Left lobe of liver (tissue), 2 donors: ENCODE results near the gene AP5B1. TPM values are rescaled to one million over a fixed set of nuclear protein-coding genes. Genes with fewer than 3 reads are reported as not detected.

Experiments used
- ATAC-seq: fragments of 200-7000 bp; cut with Tn5 transposase; one replicate; pipeline ENCODE4 v1.9.1; 2020; ENCODE audit warnings: mild to moderate bottlenecking, moderate library complexity
- DNase-seq: peaks from one replicate; pipeline ENCODE4 v3.0.0-alpha.2; 2020; ENCODE audit warnings: low spot score
- total RNA-seq: library from RNA; stranded (reverse); gene quantifications from one replicate; pipeline ENCODE4 v1.2.1, GENCODE V29; 2021
- donor health status: DM: no; HTN: no; CAD: no; lungs with moderate emphysema.
- donor health status: DM: no; HTN: yes; CAD: no.

AP5B1 gene
- total RNA-seq, 1 donor from 2014 or later = 13.4 TPM

DNA sequence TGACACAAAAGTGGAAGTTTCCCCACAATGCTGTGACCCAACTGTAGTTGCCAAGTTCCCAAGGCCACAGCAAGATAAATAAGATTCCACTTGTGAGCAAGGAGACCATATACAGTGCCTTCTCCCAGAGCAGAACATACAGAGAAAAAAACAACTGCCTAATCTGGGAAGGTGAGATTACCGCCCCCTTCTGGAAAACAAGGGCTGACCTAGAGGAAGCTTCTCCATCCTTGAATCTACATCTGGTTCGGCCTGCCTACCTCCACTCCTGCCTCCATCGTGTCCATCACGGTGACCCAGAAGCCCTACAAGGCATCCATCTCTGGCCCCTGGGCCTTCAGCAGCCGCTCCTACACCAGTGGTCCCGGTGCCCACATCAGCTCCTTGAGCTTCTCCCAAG, 54.1 kb downstream of the AP5B1 start:
- DNase-seq = no peak
- ATAC-seq = no peak

Other genes starting within 250 kb of the AP5B1 start
- gene LTBP3, start 222.6 kb downstream of the AP5B1 start, total RNA-seq = 42.3 TPM
- 17.0 TPM for gene ZNRD2, start 210.5 kb downstream of the AP5B1 start, total RNA-seq
- 19.0 TPM for gene FAM89B, start 208.4 kb downstream of the AP5B1 start, total RNA-seq
- 13.5 TPM for gene EHBP1L1, start 204.9 kb downstream of the AP5B1 start, total RNA-seq
- not detected for gene KCNK7, start 185.2 kb downstream of the AP5B1 start, total RNA-seq
- gene MAP3K11, start 166.8 kb downstream of the AP5B1 start, total RNA-seq = 85.4 TPM
- 16.8 TPM for gene PCNX3, start 165.2 kb downstream of the AP5B1 start, total RNA-seq
- 29.5 TPM for gene SIPA1, start 142.9 kb downstream of the AP5B1 start, total RNA-seq
- 34.3 TPM for gene RELA, start 118.1 kb downstream of the AP5B1 start, total RNA-seq
- 19.4 TPM for gene KAT5, start 68.7 kb downstream of the AP5B1 start, total RNA-seq
- 24.2 TPM for gene RNASEH2C, start 60.2 kb downstream of the AP5B1 start, total RNA-seq
- gene OVOL1, start 6.1 kb upstream of the AP5B1 start, total RNA-seq = 0.23 TPM
- gene SNX32, start 53.0 kb upstream of the AP5B1 start, total RNA-seq = not detected
- 240 TPM for gene CFL1, start 77.2 kb upstream of the AP5B1 start, total RNA-seq
- gene MUS81, start 79.5 kb upstream of the AP5B1 start, total RNA-seq = 14.3 TPM
- gene EFEMP2, start 91.8 kb upstream of the AP5B1 start, total RNA-seq = 6.0 TPM
- gene CTSW, start 98.9 kb upstream of the AP5B1 start, total RNA-seq = 0.63 TPM
- gene FIBP, start 107.5 kb upstream of the AP5B1 start, total RNA-seq = 20.3 TPM
- 7.9 TPM for gene CCDC85B, start 109.7 kb upstream of the AP5B1 start, total RNA-seq
- gene FOSL1, start 119.4 kb upstream of the AP5B1 start, total RNA-seq = 0.53 TPM
- 13.6 TPM for gene C11orf68, start 138.1 kb upstream of the AP5B1 start, total RNA-seq
- 31.0 TPM for gene DRAP1, start 138.4 kb upstream of the AP5B1 start, total RNA-seq
- not detected for gene TSGA10IP, start 164.5 kb upstream of the AP5B1 start, total RNA-seq
- 14.6 TPM for gene SART1, start 180.8 kb upstream of the AP5B1 start, total RNA-seq
- gene EIF1AD, start 221.2 kb upstream of the AP5B1 start, total RNA-seq = 12.7 TPM
- gene BANF1, start 221.5 kb upstream of the AP5B1 start, total RNA-seq = 67.3 TPM
- not detected for gene CST6, start 231.0 kb upstream of the AP5B1 start, total RNA-seq
- not detected for gene CATSPER1, start 245.5 kb upstream of the AP5B1 start, total RNA-seq